ENCODE measurements around the gene IST1. TPM values are rescaled to one million over a fixed set of nuclear protein-coding genes. Genes with fewer than 3 reads are reported as not detected.

The IST1 gene
- total RNA-seq, 4 donors from 2014 or later = 172 to 301 (median 207) TPM

DNA sequence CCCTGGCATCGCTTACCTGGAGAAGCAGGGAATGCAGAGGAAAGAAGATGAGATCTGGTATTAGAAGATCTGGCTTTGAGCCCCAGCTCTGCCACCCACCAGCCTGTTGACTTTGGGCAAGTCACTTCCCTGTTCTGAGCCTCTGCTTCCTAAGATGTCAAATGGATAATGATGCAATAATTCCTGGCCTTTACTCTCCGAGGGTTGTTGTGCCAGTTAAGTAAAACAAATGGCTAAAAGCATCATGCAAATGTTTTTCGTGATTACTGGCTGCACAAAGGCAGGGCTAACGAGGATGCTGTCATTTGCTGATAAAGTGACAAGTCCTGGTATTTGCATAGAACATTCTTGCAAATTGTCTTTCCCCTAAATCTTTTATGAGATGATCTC is 10.1 kb upstream of the IST1 start:
- intact Hi-C loops (cut with DNase I; ENCODE audit: low total_unique reads) = no loop called here
- no peak for DNase-seq
- Histone ChIP-seq H3K27me3 (no peaks in the 10 kb centered on the region), H3K4me1 (no peaks in the 10 kb centered on the region), H3K9me3 (no peaks in the 10 kb centered on the region), H3K36me3 (no peaks in the 10 kb centered on the region), H3K27ac (no peak overlapping the region), H3K4me3 (no peak overlapping the region)
- TF ChIP-seq, protein P1, sequence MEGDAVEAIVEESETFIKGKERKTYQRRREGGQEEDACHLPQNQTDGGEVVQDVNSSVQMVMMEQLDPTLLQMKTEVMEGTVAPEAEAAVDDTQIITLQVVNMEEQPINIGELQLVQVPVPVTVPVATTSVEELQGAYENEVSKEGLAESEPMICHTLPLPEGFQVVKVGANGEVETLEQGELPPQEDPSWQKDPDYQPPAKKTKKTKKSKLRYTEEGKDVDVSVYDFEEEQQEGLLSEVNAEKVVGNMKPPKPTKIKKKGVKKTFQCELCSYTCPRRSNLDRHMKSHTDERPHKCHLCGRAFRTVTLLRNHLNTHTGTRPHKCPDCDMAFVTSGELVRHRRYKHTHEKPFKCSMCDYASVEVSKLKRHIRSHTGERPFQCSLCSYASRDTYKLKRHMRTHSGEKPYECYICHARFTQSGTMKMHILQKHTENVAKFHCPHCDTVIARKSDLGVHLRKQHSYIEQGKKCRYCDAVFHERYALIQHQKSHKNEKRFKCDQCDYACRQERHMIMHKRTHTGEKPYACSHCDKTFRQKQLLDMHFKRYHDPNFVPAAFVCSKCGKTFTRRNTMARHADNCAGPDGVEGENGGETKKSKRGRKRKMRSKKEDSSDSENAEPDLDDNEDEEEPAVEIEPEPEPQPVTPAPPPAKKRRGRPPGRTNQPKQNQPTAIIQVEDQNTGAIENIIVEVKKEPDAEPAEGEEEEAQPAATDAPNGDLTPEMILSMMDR (IDR thresholded peaks at IDR 0.05) = no peak
- no peak for TF ChIP-seq POLR2A (IDR thresholded peaks at IDR 0.05)

DNA sequence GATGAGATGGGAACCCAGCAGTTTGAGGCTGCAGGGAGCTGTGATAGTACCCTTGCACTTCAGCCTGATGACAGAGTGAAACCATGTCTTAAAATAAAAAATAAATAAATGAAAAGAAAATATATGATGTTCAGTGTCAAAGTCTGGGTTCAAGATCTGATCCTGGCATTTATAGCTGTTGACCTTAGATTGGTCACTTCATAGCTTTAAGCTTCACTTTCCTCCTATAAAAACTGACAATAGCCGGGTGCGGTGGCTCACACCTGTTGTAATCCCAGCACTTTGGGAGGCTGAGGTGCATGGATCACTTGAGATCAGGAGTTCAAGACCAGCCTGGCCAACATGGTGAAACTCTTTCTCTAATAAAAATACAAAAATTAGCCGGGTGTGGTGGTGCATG is 6.2 kb upstream of the IST1 start:
- Histone ChIP-seq H3K4me1 (no peaks in the 10 kb centered on the region), H3K27me3 (no peaks in the 10 kb centered on the region), H3K27ac (no peak overlapping the region), H3K9me3 (no peaks in the 10 kb centered on the region), H3K4me3 (no peak overlapping the region), H3K36me3 (no peaks in the 10 kb centered on the region)
- intact Hi-C loops (cut with DNase I; ENCODE audit: low total_unique reads) = no loop called here
- TF ChIP-seq, protein P1 (IDR thresholded peaks at IDR 0.05) = no peak
- no peak for TF ChIP-seq POLR2A (IDR thresholded peaks at IDR 0.05)
- no peak for DNase-seq

GRCh38 chr16:71893888-71894228 is 1.5 kb upstream of the IST1 start:
- no peaks in the 10 kb centered on the region for H3K27me3 ChIP-seq
- TF ChIP-seq, protein P1 (IDR thresholded peaks at IDR 0.05) = no peak
- no peak for TF ChIP-seq POLR2A (IDR thresholded peaks at IDR 0.05)
- H3K4me3 ChIP-seq = peak overlapping the region; percentile 67 to 82
- intact Hi-C loops (cut with DNase I; ENCODE audit: low total_unique reads) = no loop called here
- no peaks in the 10 kb centered on the region for H3K36me3 ChIP-seq
- no peak for DNase-seq
- H3K27ac ChIP-seq = peak overlapping the region; percentile 93 to 99
- H3K4me1 ChIP-seq = peaks cover 0 to 9% of the 10 kb centered on the region in 2 donors
- H3K9me3 ChIP-seq = no peaks in the 10 kb centered on the region

GRCh38 chr16:71894229-71894920 is 956 bp upstream of the IST1 start:
- peaks cover 0 to 9% of the 10 kb centered on the region in 2 donors for H3K4me1 ChIP-seq
- H3K9me3 ChIP-seq = no peaks in the 10 kb centered on the region
- peak overlapping the region; percentile 93 to 99 for H3K27ac ChIP-seq
- H3K36me3 ChIP-seq = no peaks in the 10 kb centered on the region
- H3K4me3 ChIP-seq = peak overlapping the region; percentile 67 to 82
- DNase-seq = peak; percentile 44 to 52
- TF ChIP-seq, protein P1 (IDR thresholded peaks at IDR 0.05) = peak in 1 of 4 experiments; percentile 5
- no peak for TF ChIP-seq POLR2A (IDR thresholded peaks at IDR 0.05)
- H3K27me3 ChIP-seq = no peaks in the 10 kb centered on the region
- intact Hi-C loops (cut with DNase I; ENCODE audit: low total_unique reads) = no loop called here

DNA sequence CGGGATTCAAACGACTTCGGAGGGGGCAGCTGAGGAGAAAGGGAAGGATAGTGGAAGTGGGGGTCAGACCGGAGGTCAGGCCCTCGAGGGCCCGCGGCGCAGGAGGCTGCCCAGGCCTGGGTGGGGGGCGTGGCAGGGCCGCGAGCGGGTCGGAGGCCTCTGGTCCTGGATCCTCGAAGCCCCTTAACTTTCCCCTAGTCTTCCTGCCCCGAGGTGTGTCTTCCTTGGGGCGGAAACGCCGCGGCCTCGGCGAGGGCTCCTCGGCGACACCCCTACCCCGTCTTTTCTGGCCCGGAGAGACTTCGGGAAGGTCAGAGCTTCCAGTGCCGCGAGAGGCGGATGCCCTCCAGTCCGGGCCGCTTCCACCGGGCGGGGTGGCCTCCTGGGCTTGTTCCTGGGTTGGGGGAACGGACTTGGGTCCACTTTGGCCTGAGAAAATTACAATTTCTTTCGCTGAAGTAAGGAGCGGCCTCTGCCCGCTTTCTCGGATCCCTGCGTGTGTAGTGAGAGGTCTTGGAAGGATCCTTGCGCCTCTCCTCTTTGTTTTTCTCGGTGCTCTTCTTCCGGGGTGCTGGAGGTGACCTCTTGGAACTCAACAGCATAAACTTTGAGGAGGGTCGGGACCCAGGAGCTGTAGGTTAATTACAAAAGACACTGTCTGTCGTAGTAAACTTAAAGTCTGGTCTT is 491 bp downstream of the IST1 start:
- intact Hi-C loops (cut with DNase I; ENCODE audit: low total_unique reads) = no loop called here
- peak overlapping the region; percentile 93 to 99 for H3K27ac ChIP-seq
- no peaks in the 10 kb centered on the region for H3K36me3 ChIP-seq
- peaks cover 0 to 9% of the 10 kb centered on the region in 2 donors for H3K4me1 ChIP-seq
- DNase-seq = no peak
- TF ChIP-seq, protein P1 (IDR thresholded peaks at IDR 0.05) = no peak
- no peak for TF ChIP-seq POLR2A (IDR thresholded peaks at IDR 0.05)
- no peaks in the 10 kb centered on the region for H3K9me3 ChIP-seq
- peak overlapping the region; percentile 67 to 82 for H3K4me3 ChIP-seq
- H3K27me3 ChIP-seq = no peaks in the 10 kb centered on the region
